Measurements from ENCODE around the gene PFDN6.

DNA sequence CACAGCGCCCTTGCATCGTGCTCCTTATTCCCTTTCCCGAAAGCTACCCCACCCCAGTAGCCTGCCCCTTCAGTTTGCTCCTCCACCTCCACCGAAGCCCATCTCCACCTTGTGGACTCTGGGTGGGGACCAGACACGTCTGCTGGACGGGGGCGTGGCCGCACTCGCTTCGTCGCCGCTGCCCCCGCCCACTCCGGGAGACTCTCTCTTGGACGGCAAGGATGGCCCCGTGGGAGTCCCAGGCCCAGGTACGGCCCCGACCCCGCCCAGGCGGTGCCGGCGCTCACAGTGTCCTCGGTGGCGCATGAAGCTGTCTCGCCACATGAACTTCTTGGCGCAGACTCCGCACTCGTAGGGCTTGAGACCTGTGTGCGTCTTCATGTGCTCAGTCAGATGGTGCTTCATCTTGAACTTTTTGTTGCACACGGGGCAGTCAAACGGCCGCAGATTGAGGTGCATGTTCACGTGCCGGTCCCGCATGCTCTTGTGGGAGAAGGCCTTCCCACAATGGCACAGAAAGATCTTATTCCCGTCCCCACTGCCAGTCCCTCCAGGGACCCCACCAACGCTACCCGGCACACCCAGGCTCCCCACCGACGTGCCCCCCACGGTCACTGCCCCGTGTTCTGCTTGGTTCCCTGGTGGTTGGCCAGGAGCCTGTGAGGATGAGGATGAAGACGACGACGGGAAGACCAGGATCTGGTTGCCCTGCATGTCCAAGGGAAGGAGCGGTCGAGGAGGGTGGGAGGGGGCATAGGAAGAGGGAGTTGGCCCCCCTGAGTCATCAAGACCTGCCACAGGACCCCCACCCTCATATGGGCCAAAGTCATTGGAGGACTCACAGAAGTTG lies 25.8 kb downstream of the PFDN6 start:
- TF ChIP-seq, protein P1, sequence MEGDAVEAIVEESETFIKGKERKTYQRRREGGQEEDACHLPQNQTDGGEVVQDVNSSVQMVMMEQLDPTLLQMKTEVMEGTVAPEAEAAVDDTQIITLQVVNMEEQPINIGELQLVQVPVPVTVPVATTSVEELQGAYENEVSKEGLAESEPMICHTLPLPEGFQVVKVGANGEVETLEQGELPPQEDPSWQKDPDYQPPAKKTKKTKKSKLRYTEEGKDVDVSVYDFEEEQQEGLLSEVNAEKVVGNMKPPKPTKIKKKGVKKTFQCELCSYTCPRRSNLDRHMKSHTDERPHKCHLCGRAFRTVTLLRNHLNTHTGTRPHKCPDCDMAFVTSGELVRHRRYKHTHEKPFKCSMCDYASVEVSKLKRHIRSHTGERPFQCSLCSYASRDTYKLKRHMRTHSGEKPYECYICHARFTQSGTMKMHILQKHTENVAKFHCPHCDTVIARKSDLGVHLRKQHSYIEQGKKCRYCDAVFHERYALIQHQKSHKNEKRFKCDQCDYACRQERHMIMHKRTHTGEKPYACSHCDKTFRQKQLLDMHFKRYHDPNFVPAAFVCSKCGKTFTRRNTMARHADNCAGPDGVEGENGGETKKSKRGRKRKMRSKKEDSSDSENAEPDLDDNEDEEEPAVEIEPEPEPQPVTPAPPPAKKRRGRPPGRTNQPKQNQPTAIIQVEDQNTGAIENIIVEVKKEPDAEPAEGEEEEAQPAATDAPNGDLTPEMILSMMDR (IDR thresholded peaks at IDR 0.05; ENCODE audit: low read depth, low read length): no peak
- TF ChIP-seq POLR2A (IDR thresholded peaks at IDR 0.05; ENCODE audit: extremely low read depth, insufficient read length) (no peak), MYC (IDR thresholded peaks at IDR 0.05; ENCODE audit: low read depth, low read length) (no peak)
- TF ChIP-seq, protein P2, sequence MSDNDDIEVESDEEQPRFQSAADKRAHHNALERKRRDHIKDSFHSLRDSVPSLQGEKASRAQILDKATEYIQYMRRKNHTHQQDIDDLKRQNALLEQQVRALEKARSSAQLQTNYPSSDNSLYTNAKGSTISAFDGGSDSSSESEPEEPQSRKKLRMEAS (IDR thresholded peaks at IDR 0.05; ENCODE audit: low read depth, low read length): no peak

Data from NB4 (cell line).